CD4-positive, alpha-beta T cell (primary cell): ENCODE results near the gene BOLA2B. TPM values are rescaled to one million over a fixed set of nuclear protein-coding genes. Genes with fewer than 3 reads are reported as not detected.
"Not testable (repeated sequence)": the region's sequence is repeated elsewhere in the genome, so short reads cannot be mapped to it uniquely, and the experiment has no call there.

Experiments
- ATAC-seq: fragments of 200-7000 bp; cut with Tn5 transposase; one replicate; pipeline ENCODE4 v1.10.0; 2022; ENCODE audit warnings: mild to moderate bottlenecking; ENCODE audit not compliant: poor library complexity
- CTCF ChIA-PET: fragments of 350-600 bp; sonication (Branson Sonifier 250); formaldehyde crosslinking; loops from one replicate; lab custom pipeline; 2021; ENCODE audit warnings: antibody characterized with exemption, inconsistent platforms; lab: Charles Lee
- POLR2A ChIA-PET: fragments of 350-600 bp; sonication (Branson Sonifier 250); formaldehyde crosslinking; loops from one replicate; lab custom pipeline; 2021; ENCODE audit warnings: antibody characterized with exemption, inconsistent platforms; lab: Charles Lee
- DNase-seq, 14 experiments: peaks; one replicate each; pipeline ENCODE4 v3.0.0-alpha.2; 2013 to 2020; ENCODE audit warnings: mixed read lengths in 2 of 14
- H3K27ac ChIP-seq, 2 donors: one replicate each; pipeline versions ENCODE4 v1.5.1 to v1.7.0; 2013; ENCODE audit warnings: low read length in 2 of 2, low read depth in 1 of 2, mild to moderate bottlenecking in 1 of 2
- H3K27me3 ChIP-seq, 2 experiments: 1 replicate in 1 of 2; 2 replicates in 1 of 2; pipeline versions ENCODE4 v1.6.1 to v1.7.0; 2013; ENCODE audit warnings: low read length in 2 of 2, control low read depth in 1 of 2, mild to moderate bottlenecking in 1 of 2, moderate library complexity in 1 of 2; ENCODE audit not compliant: insufficient read depth in 2 of 2, control insufficient read depth in 1 of 2
- H3K36me3 ChIP-seq: one replicate; pipeline ENCODE4 v1.6.1; 2013; ENCODE audit warnings: low read length, control low read depth; ENCODE audit not compliant: insufficient read depth
- H3K4me1 ChIP-seq: one replicate; pipeline ENCODE4 v1.6.1; 2013; ENCODE audit warnings: low read length, control low read depth; ENCODE audit not compliant: insufficient read depth
- H3K4me3 ChIP-seq: one replicate; pipeline ENCODE4 v1.5.1; 2013; ENCODE audit warnings: mild to moderate bottlenecking, low read length, moderate library complexity
- H3K9me3 ChIP-seq, 2 experiments: 1 replicate in 1 of 2; 2 replicates in 1 of 2; pipeline versions ENCODE4 v1.6.1 to v1.7.0; 2013; ENCODE audit warnings: low read length in 2 of 2, mild to moderate bottlenecking in 2 of 2, control low read depth in 1 of 2, moderate library complexity in 1 of 2; ENCODE audit not compliant: control insufficient read depth in 1 of 2, insufficient read depth in 1 of 2
- H3K27ac Mint-ChIP-seq: one replicate; pipeline ENCODE4 v1.8.0; 2020; ENCODE audit warnings: mixed read lengths
- H3K27me3 Mint-ChIP-seq: one replicate; pipeline ENCODE4 v1.8.0; 2021; ENCODE audit warnings: mixed read lengths
- H3K36me3 Mint-ChIP-seq: one replicate; pipeline ENCODE4 v1.8.0; 2021; ENCODE audit warnings: low read depth, mixed read lengths
- H3K4me1 Mint-ChIP-seq: one replicate; pipeline ENCODE4 v1.8.0; 2021; ENCODE audit warnings: low read depth, mixed read lengths
- H3K4me3 Mint-ChIP-seq: one replicate; pipeline ENCODE4 v1.8.0; 2020; ENCODE audit warnings: mild to moderate bottlenecking, mixed read lengths
- H3K9me3 Mint-ChIP-seq: one replicate; pipeline ENCODE4 v1.8.0; 2020; ENCODE audit warnings: mixed read lengths
- intact Hi-C, 2 experiments: fragments of 100-400 bp; cut with DNase I in 1 of 2; cut with micrococcal nuclease in 1 of 2; formaldehyde crosslinking; loops; one replicate each; pipeline versions ENCODE4 v1.15.1 to v1.9.0; 2023 to 2025; cut with DNase I, micrococcal nuclease
- polyA plus RNA-seq, 2 donors: library from polyadenylated mRNA; unstranded; fragments of 120-200 nt; gene quantifications; one replicate each; pipeline ENCODE4 v1.2.1, GENCODE V29; 2013
- total RNA-seq, 174 experiments: library from RNA in 2 of 174; stranded (reverse) in 2 of 174; gene quantifications; one replicate each; pipeline ENCODE4 v1.2.3 and lab custom pipeline; 2021 to 2026

Gene BOLA2B
- total RNA-seq (10 to 100 TPM; 41.3 to 46.3 TPM), total RNA-seq (lab: John Stamatoyannopoulos, UW) (0 to 0.16 (median 0) reads per million in 172 experiments)
- 58.6 TPM for polyA plus RNA-seq (2013, experiment 1 of 2)
- polyA plus RNA-seq (2013, experiment 2 of 2), result 56.5 TPM

DNA sequence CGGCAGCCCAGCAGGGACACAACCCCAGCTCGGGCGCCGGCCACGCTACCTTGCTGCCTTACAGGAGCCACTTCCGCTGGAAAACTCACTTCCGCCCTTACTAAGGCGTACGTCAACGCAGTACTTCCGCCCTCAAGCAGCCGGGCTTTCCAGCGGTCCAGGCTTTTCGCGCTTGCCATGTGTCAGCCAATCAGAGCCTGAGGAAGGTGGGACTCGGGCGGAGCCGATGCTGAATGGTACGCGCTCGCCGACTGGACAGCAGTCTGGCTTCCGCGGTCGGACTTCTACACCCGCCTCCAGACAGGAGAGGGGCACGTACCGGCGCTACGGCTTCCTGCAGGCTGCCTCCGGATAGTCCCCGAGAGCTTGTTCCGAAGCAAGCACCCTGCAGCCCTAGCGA, at the start of gene BOLA2B, which contains the start of gene SLX1A:
TSS of gene BOLA2B (minus strand) at position 52 of the 400 bp plus-strand sequence. CDS start 71 bp downstream, outside the sequence.
TSS of gene SLX1A (plus strand) at position 261 of the 400 bp plus-strand sequence. CDS start 210 bp downstream, outside the sequence.
- H3K9me3 ChIP-seq, H3K27me3 Mint-ChIP-seq, H3K9me3 Mint-ChIP-seq, H3K4me1 ChIP-seq, H3K27ac ChIP-seq, H3K36me3 ChIP-seq, H3K36me3 Mint-ChIP-seq, CTCF ChIA-PET, H3K27ac Mint-ChIP-seq, intact Hi-C loops, H3K4me1 Mint-ChIP-seq, H3K4me3 Mint-ChIP-seq, POLR2A ChIA-PET, DNase-seq, H3K27me3 ChIP-seq: not testable (repeated sequence)
- H3K4me3 ChIP-seq, result peak within 1 kb of the TSS; percentile 40
- peak; percentile 83 for ATAC-seq

DNA sequence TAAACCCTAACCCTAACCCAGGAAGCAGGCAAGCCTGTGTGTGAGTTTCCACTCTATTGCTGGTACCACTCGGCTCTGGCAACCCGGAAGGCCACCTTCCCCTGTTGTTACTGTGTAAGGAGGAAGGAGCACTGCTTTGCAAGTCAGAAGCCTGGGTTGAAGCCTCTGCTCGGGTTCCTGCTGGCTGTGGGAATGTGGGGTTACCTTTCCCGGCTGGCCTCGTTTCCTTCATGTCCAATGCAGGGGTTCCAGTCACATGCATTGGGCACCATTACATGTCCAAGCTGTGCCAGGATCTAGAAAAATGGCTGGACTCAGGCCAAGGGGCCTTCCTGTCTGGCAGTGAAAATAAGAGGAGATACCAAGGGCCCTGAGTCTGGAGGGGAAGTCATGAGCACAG, 23.6 kb upstream of the BOLA2B start:
- H3K36me3 Mint-ChIP-seq, H3K27ac ChIP-seq, H3K4me1 ChIP-seq, H3K4me1 Mint-ChIP-seq, H3K27me3 Mint-ChIP-seq, H3K27ac Mint-ChIP-seq, H3K9me3 Mint-ChIP-seq, H3K4me3 ChIP-seq, H3K4me3 Mint-ChIP-seq, ATAC-seq, H3K27me3 ChIP-seq, H3K9me3 ChIP-seq, POLR2A ChIA-PET, H3K36me3 ChIP-seq, intact Hi-C loops, CTCF ChIA-PET: not testable (repeated sequence)
- peak in 2 of 14 experiments; percentile 1 to 14 for DNase-seq

DNA sequence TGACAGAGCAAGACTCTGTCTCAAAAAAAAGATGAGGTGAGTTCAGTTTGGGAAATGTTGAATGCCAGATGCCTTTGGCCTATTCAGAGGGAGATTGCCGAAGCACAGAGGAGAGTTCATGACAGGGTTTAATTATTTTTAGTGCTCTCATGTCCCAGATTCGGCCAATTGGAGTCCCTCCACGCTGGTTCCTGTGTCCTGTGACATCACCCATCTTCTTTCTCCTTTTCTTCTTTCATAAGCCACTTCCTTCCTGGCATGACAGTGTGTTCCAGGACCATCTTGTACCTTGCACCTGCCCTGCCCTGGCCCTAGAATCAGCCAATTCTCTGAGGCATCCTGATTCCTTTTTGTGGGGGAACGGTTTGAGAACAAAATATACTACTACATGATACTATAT, 17.9 kb upstream of the BOLA2B start:
- H3K4me3 Mint-ChIP-seq, H3K27me3 Mint-ChIP-seq, intact Hi-C loops, POLR2A ChIA-PET, H3K27ac Mint-ChIP-seq, H3K27me3 ChIP-seq, DNase-seq, H3K36me3 ChIP-seq, H3K9me3 ChIP-seq, CTCF ChIA-PET, H3K4me3 ChIP-seq, H3K4me1 ChIP-seq, H3K4me1 Mint-ChIP-seq, H3K27ac ChIP-seq, H3K36me3 Mint-ChIP-seq, H3K9me3 Mint-ChIP-seq: not testable (repeated sequence)
- peak; percentile 65 for ATAC-seq

DNA sequence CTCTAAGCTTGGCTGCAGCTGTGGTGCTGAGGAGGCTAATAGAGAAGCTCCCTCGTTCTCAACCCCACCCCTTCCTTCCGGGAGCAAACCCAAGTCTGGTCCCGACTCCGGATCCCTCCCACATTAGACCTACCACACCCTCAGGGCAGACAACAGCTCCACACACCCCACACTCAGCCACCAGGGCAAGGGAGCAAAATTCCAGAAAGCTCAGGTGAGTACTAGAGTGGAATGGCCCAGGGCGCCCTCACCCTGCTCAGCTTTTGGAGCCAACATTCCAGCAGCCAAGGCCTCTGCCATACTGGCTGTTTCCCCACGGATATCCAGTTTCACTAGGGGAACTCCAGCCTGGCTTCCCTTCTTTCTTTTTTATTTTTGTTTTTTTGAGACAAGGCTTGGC, 15.6 kb upstream of the BOLA2B start:
- H3K4me1 ChIP-seq, H3K27me3 Mint-ChIP-seq, H3K4me3 Mint-ChIP-seq, H3K4me3 ChIP-seq, H3K9me3 Mint-ChIP-seq, H3K27ac ChIP-seq, H3K36me3 ChIP-seq, H3K27me3 ChIP-seq, H3K36me3 Mint-ChIP-seq, POLR2A ChIA-PET, CTCF ChIA-PET, H3K9me3 ChIP-seq, intact Hi-C loops, H3K27ac Mint-ChIP-seq, H3K4me1 Mint-ChIP-seq: not testable (repeated sequence)
- ATAC-seq (peak; percentile 18), DNase-seq (peak in 7 of 14 experiments; percentile 10 to 49 (median 34))

DNA sequence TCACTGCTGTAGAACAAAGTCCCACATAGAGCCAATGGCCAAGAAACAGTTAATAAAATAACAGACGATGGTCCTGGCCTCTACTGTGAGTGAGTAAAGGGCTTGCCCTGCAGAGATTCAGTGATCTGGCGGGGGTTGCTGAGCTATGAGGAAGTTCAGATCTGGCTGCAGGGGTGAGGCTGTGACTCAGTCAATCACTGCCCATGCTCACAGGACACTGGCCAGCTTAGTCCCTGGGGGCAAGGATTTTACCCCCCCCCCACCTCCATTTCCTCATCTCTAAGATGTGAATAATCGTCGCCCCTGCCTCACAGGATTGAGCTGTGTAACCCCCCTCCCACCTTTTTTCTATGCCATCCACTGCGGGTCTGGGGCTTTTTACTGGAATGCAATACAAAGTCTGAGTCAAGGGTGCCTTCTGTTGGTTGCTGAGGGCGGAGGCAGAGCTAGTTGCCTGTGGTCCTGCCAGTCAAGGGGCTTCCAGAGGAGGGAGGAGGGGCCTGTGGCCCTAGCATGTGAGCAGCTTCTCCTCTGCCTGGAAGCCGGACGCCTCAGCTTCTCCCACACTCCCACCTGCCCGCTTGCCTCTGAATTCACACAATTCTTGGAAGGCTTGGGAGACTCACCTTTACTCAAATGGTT, 13.7 kb upstream of the BOLA2B start:
- intact Hi-C loops, H3K4me3 Mint-ChIP-seq, H3K27ac Mint-ChIP-seq: not testable (repeated sequence)

DNA sequence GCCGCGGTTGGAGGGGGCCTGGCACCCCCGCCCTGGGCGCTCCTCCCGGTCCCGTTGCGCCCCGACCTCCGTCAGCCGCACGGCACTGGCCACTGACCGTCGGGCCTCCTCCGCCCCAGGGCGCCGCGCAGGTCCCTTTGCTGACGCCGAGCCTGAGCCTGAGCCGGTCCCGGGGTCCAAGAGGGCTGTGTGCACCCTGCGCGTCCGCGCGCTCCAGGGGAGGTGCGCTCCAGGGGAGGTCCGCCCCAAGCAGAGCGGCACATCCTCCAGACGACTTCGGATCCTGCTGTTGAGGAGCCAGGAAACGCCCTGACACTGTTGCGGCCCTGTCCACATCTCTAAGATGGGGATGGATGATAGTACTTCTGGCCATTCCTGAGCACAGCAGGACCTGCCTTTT, 12.8 kb upstream of the BOLA2B start:
- H3K27ac ChIP-seq, H3K27ac Mint-ChIP-seq, H3K4me1 ChIP-seq, CTCF ChIA-PET, H3K27me3 ChIP-seq, H3K36me3 Mint-ChIP-seq, H3K9me3 ChIP-seq, DNase-seq, H3K9me3 Mint-ChIP-seq, H3K27me3 Mint-ChIP-seq, H3K36me3 ChIP-seq, H3K4me3 Mint-ChIP-seq, POLR2A ChIA-PET, intact Hi-C loops, H3K4me1 Mint-ChIP-seq: not testable (repeated sequence)
- H3K4me3 ChIP-seq, result peak overlapping the region; percentile 48
- ATAC-seq, result peak; percentile 64

More for the DNA sequence above, 13.7 kb upstream of the BOLA2B start:
- H3K27me3 Mint-ChIP-seq, CTCF ChIA-PET, H3K36me3 ChIP-seq, H3K4me3 ChIP-seq, H3K9me3 Mint-ChIP-seq, POLR2A ChIA-PET, H3K4me1 ChIP-seq, H3K27me3 ChIP-seq, ATAC-seq, H3K9me3 ChIP-seq, H3K36me3 Mint-ChIP-seq, H3K4me1 Mint-ChIP-seq, H3K27ac ChIP-seq: not testable (repeated sequence)
- DNase-seq, result peak in 1 of 14 experiments; percentile 16

DNA sequence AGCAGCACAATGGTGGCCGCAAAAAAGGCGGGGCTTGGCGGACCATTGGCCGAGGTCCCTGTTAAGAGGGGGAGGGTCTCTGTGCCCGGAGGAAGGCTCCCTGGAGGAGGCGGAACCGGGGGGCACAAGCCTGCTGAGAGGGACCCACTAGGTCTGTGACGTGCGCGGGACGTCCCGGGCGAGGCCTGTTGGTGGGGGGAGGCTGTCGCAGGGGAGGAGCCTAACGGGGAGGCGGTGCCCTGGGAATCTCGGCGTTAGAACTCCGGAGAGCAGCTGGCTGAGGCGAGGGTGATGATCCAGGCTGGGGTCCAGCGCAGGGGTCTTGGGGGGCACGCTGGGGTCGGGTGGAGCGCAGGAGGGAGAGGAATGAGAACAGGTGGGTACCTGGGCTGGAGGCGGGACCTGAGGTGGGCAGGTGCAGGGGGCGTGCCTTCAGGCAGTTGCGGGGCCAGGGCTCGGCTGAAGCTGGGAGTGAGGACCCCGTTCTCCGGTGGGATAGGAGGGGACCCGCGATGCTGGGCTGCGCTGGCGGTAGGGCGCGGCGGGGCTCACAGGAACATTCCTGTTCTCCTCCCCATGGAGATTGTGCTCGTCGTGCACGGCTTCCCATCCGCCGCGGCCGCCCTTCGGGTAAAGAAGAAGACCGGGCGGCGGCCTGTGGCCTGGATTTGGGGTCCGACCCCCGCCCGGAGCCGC, 12.2 kb upstream of the BOLA2B start:
- H3K27me3 ChIP-seq, H3K27me3 Mint-ChIP-seq, H3K4me3 Mint-ChIP-seq, H3K36me3 ChIP-seq, H3K36me3 Mint-ChIP-seq, H3K27ac Mint-ChIP-seq, H3K9me3 Mint-ChIP-seq, POLR2A ChIA-PET, H3K27ac ChIP-seq, intact Hi-C loops, CTCF ChIA-PET, H3K4me1 ChIP-seq, H3K9me3 ChIP-seq, H3K4me1 Mint-ChIP-seq: not testable (repeated sequence)
- peak; percentile 74 for ATAC-seq
- peak overlapping the region; percentile 48 for H3K4me3 ChIP-seq
- peak in 2 of 14 experiments; percentile 3 to 33 for DNase-seq
